Osteoblast (primary cell): ENCODE data around the gene KIAA0825. TPM values are rescaled to one million over a fixed set of nuclear protein-coding genes. Genes with fewer than 3 reads are reported as not detected.

ENCODE experiments used
- DNase-seq: peaks from one replicate; pipeline ENCODE4 v3.0.0; 2011; ENCODE audit warnings: low spot score, mixed read lengths; ENCODE audit not compliant: insufficient read length; ENCODE audit errors: missing footprints
- H2AFZ ChIP-seq: 2 replicates; pipeline ENCODE4 v1.6.0; 2011; ENCODE audit warnings: mild to moderate bottlenecking, low read length
- H3K27ac ChIP-seq: 2 replicates; pipeline ENCODE4 v1.5.1; 2011; ENCODE audit warnings: mild to moderate bottlenecking, low read depth, low read length, moderate library complexity
- H3K27me3 ChIP-seq: 2 replicates; pipeline ENCODE4 v1.6.0; 2012; ENCODE audit warnings: mild to moderate bottlenecking, control low read depth, inconsistent platforms, low read length, moderate library complexity; ENCODE audit not compliant: insufficient read depth
- H3K36me3 ChIP-seq: 2 replicates; pipeline ENCODE4 v1.5.1; 2011; ENCODE audit warnings: mild to moderate bottlenecking, low read length, control low read depth, moderate library complexity; ENCODE audit not compliant: insufficient read depth
- H3K4me1 ChIP-seq: 2 replicates; pipeline ENCODE4 v1.5.1; 2011; ENCODE audit warnings: mild to moderate bottlenecking, low read length, control low read depth, moderate library complexity; ENCODE audit not compliant: insufficient read depth
- H3K4me2 ChIP-seq: 2 replicates; pipeline ENCODE4 v1.6.0; 2011; ENCODE audit warnings: mild to moderate bottlenecking, low read length; ENCODE audit not compliant: insufficient read depth
- H3K4me3 ChIP-seq: fragments of 200-600 bp; sonication (generic); 3 replicates; pipeline ENCODE4 v1.5.1; 2012; ENCODE audit warnings: mild to moderate bottlenecking, low read length, inconsistent platforms; ENCODE audit not compliant: insufficient read depth
- H3K79me2 ChIP-seq: 2 replicates; pipeline ENCODE4 v1.6.0; 2012; ENCODE audit warnings: mild to moderate bottlenecking, low read length, control low read depth, inconsistent platforms; ENCODE audit not compliant: insufficient read depth
- H3K9me3 ChIP-seq: 2 replicates; pipeline ENCODE4 v1.5.1; 2011; ENCODE audit warnings: low read depth, low read length, control low read depth
- H4K20me1 ChIP-seq: 2 replicates; pipeline ENCODE4 v1.6.0; 2012; ENCODE audit warnings: mild to moderate bottlenecking, low read length, control low read depth; ENCODE audit not compliant: insufficient read depth
- CTCF ChIP-seq: IDR thresholded peaks from 2 replicates; pipeline ENCODE4 v1.5.1; 2011; ENCODE audit warnings: mild to moderate bottlenecking, low read depth, low read length, moderate library complexity; ENCODE audit errors: extremely low read depth
- total RNA-seq: library from RNA; depleted of rRNA; stranded (reverse); fragments of >200 nt; gene quantifications from 2 replicates; pipeline ENCODE4 v1.2.3, GENCODE V29; 2012

Gene KIAA0825
- total RNA-seq, 1 donor, result 8.0 TPM

- Histone ChIP-seq H3K27me3 (no peaks in the 10 kb centered on the region), H2AFZ (no peak overlapping the region), H3K36me3 (no peaks in the 10 kb centered on the region), H3K4me3 (no peak overlapping the region), H3K9me3 (no peaks in the 10 kb centered on the region), H3K79me2 (no peaks in the 10 kb centered on the region), H3K4me2 (no peak overlapping the region), H3K27ac (no peak overlapping the region), H4K20me1 (no peaks in the 10 kb centered on the region), H3K4me1 (no peaks in the 10 kb centered on the region)
- no peak for DNase-seq
- no peak for TF ChIP-seq CTCF
These were observed 157.3 kb downstream of the KIAA0825 start for GRCh38 chr5:94461131-94461530.

GRCh38 chr5:94459915-94460314 is 158.5 kb downstream of the KIAA0825 start:
- no peaks in the 10 kb centered on the region for H3K27me3 ChIP-seq
- H3K4me2 ChIP-seq, result no peak overlapping the region

GRCh38 chr5:94457788-94458187 is 160.6 kb downstream of the KIAA0825 start:
- H3K4me1 ChIP-seq, result no peaks in the 10 kb centered on the region
- TF ChIP-seq CTCF, result no peak
- no peak overlapping the region for H3K27ac ChIP-seq

More at GRCh38 chr5:94459915-94460314, 158.5 kb downstream of the KIAA0825 start:
- DNase-seq, result no peak
- Histone ChIP-seq H3K4me1 (no peaks in the 10 kb centered on the region), H4K20me1 (no peaks in the 10 kb centered on the region), H3K27ac (no peak overlapping the region), H2AFZ (no peak overlapping the region), H3K9me3 (no peaks in the 10 kb centered on the region), H3K36me3 (no peaks in the 10 kb centered on the region), H3K79me2 (no peaks in the 10 kb centered on the region), H3K4me3 (no peak overlapping the region)
- TF ChIP-seq CTCF, result no peak

DNA sequence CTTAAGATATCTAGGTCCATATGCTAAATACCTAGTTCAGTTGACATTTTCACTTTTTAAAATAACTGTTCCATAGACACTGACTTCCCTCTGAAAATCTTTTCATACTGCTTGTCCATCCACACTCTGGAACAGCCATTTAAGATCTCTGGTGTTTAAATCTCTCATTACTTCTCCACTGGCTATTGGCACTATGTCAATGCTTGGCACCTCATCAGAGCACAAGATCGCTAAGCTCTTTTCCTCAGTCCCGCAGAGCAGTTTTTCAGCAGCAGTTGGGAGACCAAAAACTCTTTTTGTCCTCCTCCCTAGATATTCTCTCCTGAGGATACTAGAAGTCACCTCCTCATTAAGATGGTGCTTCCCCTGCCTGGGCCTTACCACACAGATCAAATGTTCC is 172.7 kb downstream of the KIAA0825 start:
- H2AFZ ChIP-seq, result no peak overlapping the region
- H3K9me3 ChIP-seq, result no peaks in the 10 kb centered on the region
- no peak for TF ChIP-seq CTCF
- no peaks in the 10 kb centered on the region for H3K36me3 ChIP-seq
- no peak for DNase-seq
- no peaks in the 10 kb centered on the region for H3K79me2 ChIP-seq
- H3K4me2 ChIP-seq, result no peak overlapping the region
- H3K4me1 ChIP-seq, result no peaks in the 10 kb centered on the region
- H4K20me1 ChIP-seq, result no peaks in the 10 kb centered on the region
- no peak overlapping the region for H3K4me3 ChIP-seq
- H3K27me3 ChIP-seq, result no peaks in the 10 kb centered on the region
- H3K27ac ChIP-seq, result no peak overlapping the region

More at GRCh38 chr5:94457788-94458187, 160.6 kb downstream of the KIAA0825 start:
- Histone ChIP-seq H3K4me2 (no peak overlapping the region), H4K20me1 (no peaks in the 10 kb centered on the region), H3K79me2 (no peaks in the 10 kb centered on the region), H3K4me3 (no peak overlapping the region), H3K9me3 (no peaks in the 10 kb centered on the region), H3K36me3 (no peaks in the 10 kb centered on the region), H3K27me3 (no peaks in the 10 kb centered on the region), H2AFZ (no peak overlapping the region)
- no peak for DNase-seq
